Sigmoid colon (tissue), 7 donors: ENCODE results near the gene DIP2C. TPM values are rescaled to one million over a fixed set of nuclear protein-coding genes. Genes with fewer than 3 reads are reported as not detected.
A peak's percentile ranks its signal among the peaks of the same experiment; 100 is the strongest.

ENCODE experiments used
- DNase-seq: peaks from one replicate; pipeline ENCODE4 v3.0.0-alpha.2; 2019
- H3K27ac ChIP-seq, 4 donors: fragments of 200-600 bp; sonication (generic); one replicate each; pipeline ENCODE4 v1.5.1; 2016 to 2019; ENCODE audit warnings: mild to moderate bottlenecking in 1 of 4
- H3K27me3 ChIP-seq, 3 donors: fragments of 200-600 bp; sonication (generic); one replicate each; pipeline ENCODE4 v1.5.1; 2019; ENCODE audit warnings: mild to moderate bottlenecking in 1 of 3
- H3K36me3 ChIP-seq, 4 donors: fragments of 200-600 bp; sonication (generic); one replicate each; pipeline ENCODE4 v1.5.1; 2016 to 2019
- H3K4me1 ChIP-seq, 4 donors: fragments of 200-600 bp; sonication (generic); one replicate each; pipeline ENCODE4 v1.5.1; 2017 to 2019
- H3K4me3 ChIP-seq, 4 donors: fragments of 200-600 bp; sonication (generic); one replicate each; pipeline ENCODE4 v1.5.1; 2017 to 2019; ENCODE audit warnings: mild to moderate bottlenecking in 2 of 4, moderate library complexity in 1 of 4
- H3K9me3 ChIP-seq, 4 donors: fragments of 200-600 bp in 3 of 4; sonication (generic) in 3 of 4; one replicate each; pipeline versions ENCODE4 v1.5.1 to v1.6.1; 2013 to 2019
- CTCF ChIP-seq, 4 experiments: fragments of 450-650 bp in 3 of 4; fragments of 200-600 bp in 1 of 4; IDR thresholded peaks; one replicate each; pipeline ENCODE4 v1.5.1; 2016 to 2019; ENCODE audit warnings: antibody characterized with exemption in 4 of 4, mild to moderate bottlenecking in 3 of 4, moderate library complexity in 2 of 4
- EP300 ChIP-seq, 4 donors: sonication (generic); formaldehyde crosslinking; IDR thresholded peaks; one replicate each; pipeline ENCODE4 v1.6.1; 2017; ENCODE audit warnings: antibody characterized with exemption in 4 of 4
- POLR2A ChIP-seq, 2 donors: fragments of 450-650 bp; IDR thresholded peaks; one replicate each; pipeline ENCODE4 v1.6.1; 2016; ENCODE audit warnings: antibody characterized with exemption in 2 of 2, mild to moderate bottlenecking in 2 of 2, moderate library complexity in 2 of 2
- POLR2AphosphoS5 ChIP-seq, 4 donors: sonication (generic); formaldehyde crosslinking; IDR thresholded peaks; one replicate each; pipeline ENCODE4 v1.6.1; 2017; ENCODE audit warnings: antibody characterized with exemption in 4 of 4
- WGBS, 2 donors: extraction: QIAGEN DNeasy Blood & Tissue Kit; methylation state at CpG; one replicate each; pipeline ENCODE4 v1.1.7; 2013; 5-methylcytosine and 5-hydroxymethylcytosine counted together
- intact Hi-C: fragments of 100-400 bp; cut with DNase I; formaldehyde crosslinking; loops from one replicate; pipeline ENCODE4 v1.15.1; 2023
- polyA plus RNA-seq, 3 donors: library from polyadenylated mRNA; stranded (reverse); fragments of 200-250 nt; gene quantifications; one replicate each; pipeline ENCODE4 v1.2.3, GENCODE V29; 2013
- total RNA-seq, 4 donors: library from RNA; depleted of rRNA; stranded (reverse); fragments of >200 nt; gene quantifications; one replicate each; pipeline ENCODE4 v1.1.0, GENCODE V29; 2016
- donor health status: healthy with polysubstance abuse.
- donor health status: Bipolar disorder and iron deficiency.
- donor health status: healthy.

Gene DIP2C
- total and polyA plus RNA-seq, 7 donors = 1.8 to 67.9 (median 42.1) TPM

DNA sequence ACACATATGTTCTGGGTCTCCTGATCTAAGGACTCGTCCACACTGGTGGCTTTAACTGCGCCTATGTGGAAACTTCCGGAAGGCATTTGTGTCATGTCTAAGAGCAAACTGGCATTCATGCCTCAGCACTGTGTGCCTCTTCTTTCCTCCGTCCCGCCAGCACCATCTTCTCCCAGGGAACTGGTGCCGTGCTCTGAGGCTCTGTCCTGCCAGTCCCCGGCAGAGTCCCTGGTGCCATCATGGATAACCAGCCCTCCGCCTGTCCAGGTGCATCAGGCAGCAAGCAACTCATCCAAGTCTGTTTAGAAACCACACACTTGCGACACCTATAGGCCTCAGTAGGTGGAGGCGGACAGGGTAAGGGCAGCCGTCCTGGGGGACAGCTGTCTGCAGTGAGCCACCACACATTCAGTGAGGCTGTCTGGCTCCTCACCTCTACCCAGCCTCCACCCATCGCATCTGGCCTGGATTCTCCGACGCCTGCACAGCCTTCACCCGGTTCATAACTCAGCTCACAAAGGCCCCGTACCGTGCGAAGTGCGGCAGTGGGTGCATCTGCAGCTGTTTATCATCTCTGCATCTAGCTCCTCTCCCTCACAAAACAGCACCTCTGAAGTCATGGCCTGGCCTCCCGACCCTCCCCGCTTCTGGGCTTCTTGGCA is 162.7 kb downstream of the DIP2C start:
- peak; percentile 57 for DNase-seq
- H3K9me3 ChIP-seq = no peaks in the 10 kb centered on the region
- intact Hi-C loops = no loop called here
- no peak overlapping the region for H3K4me3 ChIP-seq
- WGBS, 2 donors = 92 to 96% methylated on average over 21 of the region's 21 CpGs
- peaks cover 0 to 64% (median 42%) of the 10 kb centered on the region in 4 donors for H3K4me1 ChIP-seq
- no peak overlapping the region for H3K27ac ChIP-seq
- TF ChIP-seq EP300 (IDR thresholded peaks at IDR 0.05) = no peak
- TF ChIP-seq CTCF (IDR thresholded peaks at IDR 0.05) = no peak
- no peak for TF ChIP-seq POLR2A (IDR thresholded peaks at IDR 0.05)
- no peak for TF ChIP-seq POLR2AphosphoS5 (IDR thresholded peaks at IDR 0.05)
- no peaks in the 10 kb centered on the region for H3K36me3 ChIP-seq
- no peaks in the 10 kb centered on the region for H3K27me3 ChIP-seq

- Histone ChIP-seq H3K9me3 (no peaks in the 10 kb centered on the region), H3K36me3 (no peaks in the 10 kb centered on the region), H3K4me1 (peaks cover 0 to 69% (median 48%) of the 10 kb centered on the region in 4 donors), H3K27ac (no peak overlapping the region), H3K27me3 (no peaks in the 10 kb centered on the region), H3K4me3 (no peak overlapping the region)
- intact Hi-C loops = no loop called here
- TF ChIP-seq CTCF (IDR thresholded peaks at IDR 0.05) (no peak), POLR2A (IDR thresholded peaks at IDR 0.05) (no peak), POLR2AphosphoS5 (IDR thresholded peaks at IDR 0.05) (no peak), EP300 (IDR thresholded peaks at IDR 0.05) (no peak)
- peak; percentile 58 for DNase-seq
- 92% methylated on average over 17 of the region's 17 CpGs for WGBS, 2 donors
Observed at GRCh38 chr10:525565-526315, 163.7 kb downstream of the DIP2C start.

DNA sequence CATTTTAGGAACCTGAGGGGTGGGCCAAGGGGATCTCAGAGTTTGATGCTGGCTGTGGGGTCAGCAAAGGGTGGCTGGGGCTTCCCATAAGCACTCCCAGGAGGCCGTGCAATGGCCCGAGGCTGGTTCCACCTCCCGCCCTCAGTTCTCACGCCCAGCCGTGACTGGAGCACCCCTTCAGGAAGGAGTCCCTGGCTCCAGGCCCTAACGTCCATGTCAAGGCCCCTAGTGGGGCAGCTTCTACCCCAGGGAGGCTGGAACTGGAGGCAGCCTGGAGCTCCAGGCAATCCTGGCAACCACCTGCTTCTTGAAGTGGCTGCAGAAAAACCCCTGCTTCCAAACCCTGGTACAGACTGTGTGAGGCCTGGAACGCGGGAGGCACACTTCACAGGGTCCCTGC is 165.5 kb downstream of the DIP2C start:
- DNase-seq = peak; percentile 55
- intact Hi-C loops = loop anchor here (5.0 kb wide), 1 partner anchor 38 kb away; no protein-coding TSS in a partner anchor
- 85 to 89% methylated on average over 8 of the region's 8 CpGs for WGBS, 2 donors
- TF ChIP-seq EP300 (IDR thresholded peaks at IDR 0.05) = no peak
- no peak for TF ChIP-seq CTCF (IDR thresholded peaks at IDR 0.05)
- no peak for TF ChIP-seq POLR2AphosphoS5 (IDR thresholded peaks at IDR 0.05)
- no peak for TF ChIP-seq POLR2A (IDR thresholded peaks at IDR 0.05)
- Histone ChIP-seq H3K9me3 (no peaks in the 10 kb centered on the region), H3K27me3 (no peaks in the 10 kb centered on the region), H3K36me3 (no peaks in the 10 kb centered on the region), H3K27ac (peak overlapping the region in 2 of 4 donors; percentile 8 to 14), H3K4me1 (peaks cover 0 to 65% (median 49%) of the 10 kb centered on the region in 4 donors), H3K4me3 (no peak overlapping the region)

DNA sequence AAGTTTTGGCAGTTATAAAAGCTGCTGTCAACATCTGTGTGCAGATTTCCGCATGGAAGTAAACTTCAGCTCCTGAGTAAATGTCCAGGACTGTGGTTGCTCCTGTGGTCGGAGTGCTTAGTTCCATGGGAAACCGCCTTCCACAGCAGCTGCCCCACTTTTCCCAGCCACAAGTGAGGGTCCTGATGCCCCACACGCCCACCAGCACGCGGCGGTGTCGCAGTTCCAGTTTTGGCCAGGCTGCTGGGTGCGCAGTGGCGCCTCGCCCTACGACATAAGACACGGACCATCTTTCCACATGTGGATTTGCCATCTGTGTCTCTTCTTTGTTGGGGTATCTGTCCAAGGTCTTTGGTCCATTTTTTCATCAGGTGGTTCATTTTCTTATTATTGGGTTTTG is 167.1 kb downstream of the DIP2C start:
- peak; percentile 32 for DNase-seq
- H3K36me3 ChIP-seq = no peaks in the 10 kb centered on the region
- H3K4me1 ChIP-seq = peaks cover 0 to 68% (median 52%) of the 10 kb centered on the region in 4 donors
- no peaks in the 10 kb centered on the region for H3K9me3 ChIP-seq
- TF ChIP-seq EP300 (IDR thresholded peaks at IDR 0.05) (no peak), POLR2AphosphoS5 (IDR thresholded peaks at IDR 0.05) (no peak), CTCF (IDR thresholded peaks at IDR 0.05) (no peak), POLR2A (IDR thresholded peaks at IDR 0.05) (no peak)
- intact Hi-C loops = loop anchor here (5.0 kb wide), 1 partner anchor 40 kb away; no protein-coding TSS in a partner anchor
- H3K4me3 ChIP-seq = no peak overlapping the region
- peak overlapping the region in 3 of 4 donors; percentile 52 to 74 (median 67) for H3K27ac ChIP-seq
- no peaks in the 10 kb centered on the region for H3K27me3 ChIP-seq
- WGBS, 2 donors = 81 to 85% methylated on average over 13 of the region's 13 CpGs
